H1 (cell line): Measurements from ENCODE around the gene MACROD2. TPM values are rescaled to one million over a fixed set of nuclear protein-coding genes. Genes with fewer than 3 reads are reported as not detected.

ENCODE experiments used
- CTCF ChIA-PET: fragments of 300-600 bp; sonication (Branson Sonifier 250); formaldehyde crosslinking; loops from one replicate; lab custom pipeline; 2021; ENCODE audit not compliant: partially characterized antibody; lab: Charles Lee
- POLR2A ChIA-PET: fragments of 300-600 bp; sonication (Branson Sonifier 250); formaldehyde crosslinking; loops from one replicate; lab custom pipeline; 2021; ENCODE audit warnings: inconsistent platforms; ENCODE audit not compliant: partially characterized antibody; lab: Charles Lee
- DNase-seq, 2 experiments: peaks; one replicate each; pipeline versions ENCODE4 v3.0.0 to v3.0.0-alpha.2; 2010 to 2022; ENCODE audit warnings: low spot score in 2 of 2, low read depth in 1 of 2, mixed read lengths in 1 of 2
- FAIRE-seq: peaks from 2 replicates; lab custom pipeline; 2011; peaks lifted over from hg19 to GRCh38; lab: Jason Lieb, UNC
- H2AFZ ChIP-seq: 2 replicates; pipeline ENCODE4 v1.8.1; 2012; ENCODE audit warnings: low read length, inconsistent platforms
- H2AK5ac ChIP-seq: 2 replicates; pipeline ENCODE4 v1.6.1; 2013; ENCODE audit warnings: low read depth, low read length
- H2BK120ac ChIP-seq: replicated peaks from 2 replicates; pipeline ENCODE3; 2013; ENCODE audit warnings: low read depth, low read length, inconsistent platforms
- H2BK12ac ChIP-seq: 2 replicates; pipeline ENCODE4 v1.6.1; 2013; ENCODE audit warnings: low read depth, low read length
- H2BK15ac ChIP-seq: 2 replicates; pipeline ENCODE4 v1.6.1; 2013; ENCODE audit warnings: low read length
- H2BK20ac ChIP-seq: 2 replicates; pipeline ENCODE4 v1.6.1; 2013; ENCODE audit warnings: low read length
- H2BK5ac ChIP-seq: 2 replicates; pipeline ENCODE4 v1.6.1; 2013; ENCODE audit warnings: low read depth, low read length
- H3K14ac ChIP-seq: 2 replicates; pipeline ENCODE4 v1.6.1; 2013; ENCODE audit warnings: inconsistent platforms; ENCODE audit not compliant: insufficient read length
- H3K18ac ChIP-seq: 2 replicates; pipeline ENCODE4 v1.6.1; 2013; ENCODE audit warnings: low read length; ENCODE audit errors: extremely low read depth
- H3K23ac ChIP-seq: 2 replicates; pipeline ENCODE4 v1.6.1; 2013; ENCODE audit warnings: inconsistent platforms; ENCODE audit not compliant: insufficient read length
- H3K23me2 ChIP-seq: 2 replicates; pipeline ENCODE4 v1.6.1; 2013; ENCODE audit warnings: low read depth, low read length
- H3K27ac ChIP-seq: 2 replicates; pipeline ENCODE4 v1.6.1; 2011; ENCODE audit warnings: low read depth, low read length, inconsistent platforms
- H3K27me3 ChIP-seq, 4 experiments: replicated peaks in 1 of 4; 1 replicate in 1 of 4; 2 replicates in 3 of 4; pipeline versions ENCODE4 v1.6.1 to v1.8.1; 2011 to 2013; ENCODE audit warnings: low read length in 3 of 4, mild to moderate bottlenecking in 3 of 4, inconsistent platforms in 2 of 4, mixed read lengths in 2 of 4, moderate library complexity in 1 of 4; ENCODE audit not compliant: control insufficient read depth in 3 of 4, insufficient read depth in 3 of 4; ENCODE audit errors: extremely low read depth in 1 of 4
- H3K36me3 ChIP-seq, 4 experiments: 2 replicates each; pipeline versions ENCODE4 v1.6.1 to v1.8.1; 2011 to 2013; ENCODE audit warnings: mild to moderate bottlenecking in 4 of 4, low read length in 3 of 4, moderate library complexity in 2 of 4, control low read depth in 1 of 4, inconsistent platforms in 1 of 4; ENCODE audit not compliant: insufficient read depth in 4 of 4, control insufficient read depth in 2 of 4
- H3K4ac ChIP-seq: replicated peaks from 2 replicates; pipeline ENCODE3; 2013; ENCODE audit warnings: low read length, low read depth, mixed read lengths, inconsistent platforms; ENCODE audit not compliant: insufficient read length
- H3K4me1 ChIP-seq, 4 experiments: replicated peaks in 1 of 4; 1 replicate in 1 of 4; 2 replicates in 3 of 4; pipeline versions ENCODE4 v1.6.1 to v1.8.1; 2011 to 2013; ENCODE audit warnings: low read length in 3 of 4, inconsistent platforms in 2 of 4, mixed read lengths in 1 of 4; ENCODE audit not compliant: insufficient read depth in 4 of 4, control insufficient read depth in 3 of 4
- H3K4me2 ChIP-seq, 2 experiments: 2 replicates each; pipeline versions ENCODE4 v1.6.1 to v1.8.1; 2011 to 2013; ENCODE audit warnings: low read depth in 2 of 2, low read length in 2 of 2, control low read depth in 1 of 2, inconsistent platforms in 1 of 2, mild to moderate bottlenecking in 1 of 2; ENCODE audit not compliant: insufficient read depth in 1 of 2
- H3K4me3 ChIP-seq, 4 experiments: fragments of 200-600, 300-600 bp in 1 of 4; sonication (generic), shearing (Covaris generic), sonication (Bioruptor Twin) in 1 of 4; 2 replicates each; pipeline versions ENCODE4 v1.5.1 to v1.8.1; 2011 to 2016; ENCODE audit warnings: low read length in 4 of 4, low read depth in 3 of 4, control low read depth in 2 of 4, inconsistent platforms in 2 of 4, mild to moderate bottlenecking in 2 of 4, mixed read lengths in 1 of 4, moderate library complexity in 1 of 4; ENCODE audit not compliant: insufficient read depth in 2 of 4; ENCODE audit errors: extremely low read depth in 1 of 4
- H3K56ac ChIP-seq: replicated peaks from 2 replicates; pipeline ENCODE3; 2013; ENCODE audit warnings: low read depth, mild to moderate bottlenecking, mixed read lengths, low read length, inconsistent platforms; ENCODE audit not compliant: insufficient read length
- H3K79me1 ChIP-seq: 2 replicates; pipeline ENCODE4 v1.6.1; 2013; ENCODE audit warnings: low read depth, low read length, control low read depth
- H3K79me2 ChIP-seq, 2 experiments: 2 replicates each; pipeline versions ENCODE4 v1.6.1 to v1.8.1; 2012 to 2013; ENCODE audit warnings: low read length in 2 of 2, mild to moderate bottlenecking in 2 of 2, inconsistent platforms in 1 of 2; ENCODE audit not compliant: insufficient read depth in 2 of 2, control insufficient read depth in 1 of 2
- H3K9ac ChIP-seq, 4 experiments: replicated peaks in 1 of 4; 1 replicate in 1 of 4; 2 replicates in 3 of 4; pipeline versions ENCODE4 v1.6.1 to v1.8.1; 2011 to 2013; ENCODE audit warnings: low read depth in 3 of 4, low read length in 3 of 4, control low read depth in 2 of 4, mild to moderate bottlenecking in 2 of 4, moderate library complexity in 2 of 4, inconsistent platforms in 1 of 4; ENCODE audit errors: extremely low read depth in 1 of 4
- H3K9me3 ChIP-seq, 2 experiments: 2 replicates each; pipeline versions ENCODE4 v1.6.1 to v1.8.1; 2012 to 2013; ENCODE audit warnings: mild to moderate bottlenecking in 2 of 2, moderate library complexity in 2 of 2, control low read depth in 1 of 2, inconsistent platforms in 1 of 2, low read depth in 1 of 2, low read length in 1 of 2, mixed read lengths in 1 of 2; ENCODE audit not compliant: insufficient read depth in 2 of 2
- H4K20me1 ChIP-seq, 2 experiments: replicated peaks in 1 of 2; 2 replicates each; pipeline versions ENCODE3 to v1.8.1; 2011 to 2013; ENCODE audit warnings: inconsistent platforms in 2 of 2, low read length in 2 of 2, mild to moderate bottlenecking in 1 of 2; ENCODE audit not compliant: insufficient read depth in 2 of 2, control insufficient read depth in 1 of 2
- H4K5ac ChIP-seq: 2 replicates; pipeline ENCODE4 v1.6.1; 2013; ENCODE audit warnings: low read length, low read depth, mixed read lengths, inconsistent platforms; ENCODE audit not compliant: insufficient read length
- H4K8ac ChIP-seq: 2 replicates; pipeline ENCODE4 v1.8.0; 2013; ENCODE audit warnings: mild to moderate bottlenecking, moderate library complexity, low read length, inconsistent platforms; ENCODE audit not compliant: insufficient read depth; ENCODE audit errors: extremely low read depth
- H4K91ac ChIP-seq: replicated peaks from 2 replicates; pipeline ENCODE3; 2013; ENCODE audit warnings: low read length, mixed read lengths, inconsistent platforms; ENCODE audit not compliant: insufficient read length
- BRCA1 ChIP-seq: IDR thresholded peaks from 2 replicates; pipeline ENCODE4 v1.6.1; 2012; ENCODE audit warnings: low read depth, low read length, improper control_type of control experiment
- CBX5 ChIP-seq: fragments of 300-800, 300-1000 bp; sonication (generic); IDR thresholded peaks from 2 replicates; pipeline ENCODE4 v1.7.1; 2016; ENCODE audit warnings: antibody characterized with exemption, low read length, low read depth
- E2F6 ChIP-seq: IDR thresholded peaks from 2 replicates; pipeline ENCODE4 v1.6.1; 2012; ENCODE audit warnings: inconsistent platforms
- MAX ChIP-seq: IDR thresholded peaks from 2 replicates; pipeline ENCODE4 v1.6.1; 2012; ENCODE audit warnings: inconsistent platforms
- RBBP5 ChIP-seq: IDR thresholded peaks from 2 replicates; pipeline ENCODE4 v1.7.1; 2012; ENCODE audit warnings: low read depth, mild to moderate bottlenecking, inconsistent platforms, low read length, moderate library complexity, borderline replicate concordance
- SRF ChIP-seq: IDR thresholded peaks from 2 replicates; pipeline ENCODE4 v1.6.1; 2011; ENCODE audit warnings: mild to moderate bottlenecking, low read depth, low read length, moderate library complexity
- WGBS, 2 experiments: shearing (Covaris generic) in 1 of 2; methylation state at CpG; one replicate each; pipeline versions ENCODE4 v1.1.6 to v1.1.7; 2013 to 2015; ENCODE audit warnings: low lambda C conversion rate in 2 of 2, mixed read lengths in 2 of 2, inconsistent platforms in 1 of 2, low coverage in 1 of 2, missing lambda C conversion rate in 1 of 2; ENCODE audit not compliant: insufficient replicate concordance in 2 of 2, insufficient coverage in 1 of 2, insufficient read length in 1 of 2; ENCODE audit errors: extremely low coverage in 1 of 2, missing lambda C conversion rate in 1 of 2; 5-methylcytosine and 5-hydroxymethylcytosine counted together
- polyA plus RNA-seq, 7 experiments: library from polyadenylated mRNA; depleted of rRNA in 3 of 7; stranded (reverse) in 5 of 7; unstranded in 2 of 7; fragments of >200 nt in 5 of 7; fragments of 200-250 nt in 2 of 7; gene quantifications; 1 replicate in 5 of 7; 2 replicates in 1 of 7; 4 replicates in 1 of 7; pipeline versions ENCODE4 v1.2.1 to v1.2.3, GENCODE V29; 2011 to 2013; ENCODE audit warnings: missing spikeins in 2 of 7, mixed read lengths in 2 of 7
- total RNA-seq: library from RNA; stranded (reverse); fragmentation: NEBNext Ultra II Directional; extraction: Animal tissue kit (Norgen Biotek cat#: 25700); gene quantifications from 2 replicates; pipeline ENCODE4 v1.2.1, GENCODE V29; 2021

The MACROD2 gene
- total and polyA plus RNA-seq, 2 of the 8 experiments (the other 6 are each of a cell fraction or from before 2014, with no cell fraction given), result 0.70 to 3.9 TPM

DNA sequence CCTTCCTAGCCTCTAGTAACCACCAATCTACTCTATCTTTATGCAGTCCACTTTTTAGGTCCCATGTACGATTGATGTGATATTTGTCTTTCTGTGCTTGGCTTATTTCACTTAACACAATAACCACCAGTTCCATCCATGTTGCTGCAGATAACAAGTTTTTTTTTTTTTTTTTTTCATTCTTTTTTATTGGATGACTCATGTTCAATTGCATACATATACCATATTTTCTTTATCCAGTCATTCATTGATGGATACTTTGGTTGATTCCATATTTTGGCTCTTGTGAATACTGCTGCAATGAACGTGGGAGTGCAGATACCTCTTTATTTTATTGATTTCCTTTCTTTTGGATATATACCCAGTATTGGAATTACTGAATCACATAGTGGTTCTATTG, 942.5 kb downstream of the MACROD2 start:
- TF ChIP-seq SRF (no peak), E2F6 (no peak), RBBP5 (no peak), CBX5 (no peak), BRCA1 (no peak), MAX (no peak)
- H3K23me2 ChIP-seq, result 0 out of 2 replicates have a peak, but pooled peaks cover 2% of the 10 kb centered on the region
- H2BK5ac ChIP-seq, result no peak overlapping the region

More for the DNA sequence above, 942.5 kb downstream of the MACROD2 start:
- DNase-seq, result no peak
- H3K14ac ChIP-seq, result no peak overlapping the region
- CTCF ChIA-PET, result no interaction called here
- H3K4me1 ChIP-seq, result no peaks in the 10 kb centered on the region
- H3K79me2 ChIP-seq, result no peaks in the 10 kb centered on the region
- no peak overlapping the region for H2BK12ac ChIP-seq
- 0 out of 4 replicates have a peak, but pooled peaks cover 0 to 4% of the 10 kb centered on the region in 2 experiments for H3K9me3 ChIP-seq
- H3K4me2 ChIP-seq, result no peak overlapping the region
- H3K27me3 ChIP-seq, result no peaks in the 10 kb centered on the region
- H4K5ac ChIP-seq, result no peak overlapping the region
- H3K9ac ChIP-seq, result no peak overlapping the region
- H3K36me3 ChIP-seq, result no peaks in the 10 kb centered on the region
- no peaks in the 10 kb centered on the region for H3K79me1 ChIP-seq
- H3K4ac ChIP-seq, result no peak overlapping the region
- H3K56ac ChIP-seq, result no peak overlapping the region
- H2BK120ac ChIP-seq, result no peak overlapping the region
- H3K18ac ChIP-seq, result no peak overlapping the region
- no peak overlapping the region for H3K23ac ChIP-seq
- H4K20me1 ChIP-seq, result no peaks in the 10 kb centered on the region
- FAIRE-seq, result no peak
- H2BK20ac ChIP-seq, result no peak overlapping the region
- no peak overlapping the region for H2AFZ ChIP-seq
- no peak overlapping the region for H3K27ac ChIP-seq
- WGBS, 2 experiments, result 86% methylated on average over 2 of the region's 2 CpGs; no CpG with 5 or more reads in 1 of the 2 experiments
- no peak overlapping the region for H4K8ac ChIP-seq
- POLR2A ChIA-PET, result no interaction called here
- H4K91ac ChIP-seq, result no peak overlapping the region
- no peak overlapping the region for H2AK5ac ChIP-seq
- no peak overlapping the region for H3K4me3 ChIP-seq
- no peak overlapping the region for H2BK15ac ChIP-seq
